Caco-2 (cell line): ENCODE data around the gene XBP1. TPM values are rescaled to one million over a fixed set of nuclear protein-coding genes. Genes with fewer than 3 reads are reported as not detected.

ENCODE experiments used
- BruUV-seq: library from RNA; stranded (reverse); fragments of 400-500 nt; replicated peaks from 2 replicates; lab custom pipeline; 2021; lab: Mats Ljungman, UMichigan
- CTCF ChIA-PET: fragments of 300-600 bp; sonication (Branson Sonifier 250); formaldehyde crosslinking; loops from one replicate; lab custom pipeline; 2022; ENCODE audit warnings: antibody characterized with exemption; lab: Charles Lee
- POLR2A ChIA-PET: fragments of 300-600 bp; sonication (Branson Sonifier 250); formaldehyde crosslinking; loops from one replicate; lab custom pipeline; 2022; ENCODE audit warnings: antibody characterized with exemption; lab: Charles Lee
- DNase-seq, 2 experiments: peaks; one replicate each; pipeline versions ENCODE4 v3.0.0 to v3.0.0-alpha.2; 2020 to 2022
- H3K27me3 ChIP-seq: replicated peaks from 2 replicates; pipeline ENCODE4 v1.6.0; 2011; ENCODE audit warnings: low read length; ENCODE audit not compliant: control insufficient read depth, insufficient read depth
- H3K36me3 ChIP-seq: 2 replicates; pipeline ENCODE4 v1.5.1; 2011; ENCODE audit warnings: low read length; ENCODE audit not compliant: control insufficient read depth, insufficient read depth
- H3K4me1 ChIP-seq: fragments of 250-450 bp; sonication (Bioruptor Pico); 2 replicates; pipeline ENCODE4 v1.5.1; 2020; ENCODE audit warnings: mild to moderate bottlenecking
- H3K4me3 ChIP-seq: 2 replicates; pipeline ENCODE4 v1.5.1; 2011; ENCODE audit warnings: low read depth, mild to moderate bottlenecking, control low read depth, low read length
- H3K9me3 ChIP-seq: fragments of 250-450 bp; sonication (Bioruptor Pico); 2 replicates; pipeline ENCODE4 v1.5.1; 2020; ENCODE audit warnings: mild to moderate bottlenecking, moderate library complexity
- H3K27ac Mint-ChIP-seq: one replicate; pipeline ENCODE4 v1.8.0; 2022; ENCODE audit warnings: mixed read lengths; ENCODE audit not compliant: unreplicated experiment
- H3K27me3 Mint-ChIP-seq: one replicate; pipeline ENCODE4 v1.8.0; 2022; ENCODE audit warnings: mixed read lengths; ENCODE audit not compliant: insufficient read depth, unreplicated experiment
- H3K36me3 Mint-ChIP-seq: one replicate; pipeline ENCODE4 v1.8.0; 2022; ENCODE audit warnings: mild to moderate bottlenecking, mixed read lengths; ENCODE audit not compliant: insufficient read depth, unreplicated experiment
- H3K4me1 Mint-ChIP-seq: one replicate; pipeline ENCODE4 v1.8.0; 2022; ENCODE audit warnings: low read depth, mixed read lengths; ENCODE audit not compliant: unreplicated experiment
- H3K4me3 Mint-ChIP-seq: one replicate; pipeline ENCODE4 v1.8.0; 2022; ENCODE audit warnings: mild to moderate bottlenecking, moderate library complexity, mixed read lengths; ENCODE audit not compliant: unreplicated experiment
- H3K9me3 Mint-ChIP-seq: one replicate; pipeline ENCODE4 v1.8.0; 2022; ENCODE audit warnings: mixed read lengths; ENCODE audit not compliant: unreplicated experiment
- intact Hi-C: fragments of 100-400 bp; cut with micrococcal nuclease; formaldehyde crosslinking; loops from one replicate; pipeline ENCODE4 v1.10.0; 2022; ENCODE audit not compliant: unreplicated experiment
- total RNA-seq: library from RNA; stranded (reverse); gene quantifications from 2 replicates; pipeline ENCODE4 v1.2.3, GENCODE V29; 2022
- TF ChIP-seq, protein P1 (sequence below), 2 experiments: fragments of 200-600 bp in 1 of 2; IDR thresholded peaks; 1 replicate in 1 of 2; 2 replicates in 1 of 2; pipeline versions ENCODE4 v1.5.1 to v1.8.0; 2011 to 2022; ENCODE audit warnings: antibody characterized with exemption in 1 of 2, control low read depth in 1 of 2, inconsistent platforms in 1 of 2, low read depth in 1 of 2, low read length in 1 of 2, mild to moderate bottlenecking in 1 of 2, moderate library complexity in 1 of 2; ENCODE audit not compliant: insufficient read depth in 1 of 2, severe bottlenecking in 1 of 2, unreplicated experiment in 1 of 2

XBP1 gene
- total RNA-seq, 1 experiment from 2014 or later: 215 TPM

DNA sequence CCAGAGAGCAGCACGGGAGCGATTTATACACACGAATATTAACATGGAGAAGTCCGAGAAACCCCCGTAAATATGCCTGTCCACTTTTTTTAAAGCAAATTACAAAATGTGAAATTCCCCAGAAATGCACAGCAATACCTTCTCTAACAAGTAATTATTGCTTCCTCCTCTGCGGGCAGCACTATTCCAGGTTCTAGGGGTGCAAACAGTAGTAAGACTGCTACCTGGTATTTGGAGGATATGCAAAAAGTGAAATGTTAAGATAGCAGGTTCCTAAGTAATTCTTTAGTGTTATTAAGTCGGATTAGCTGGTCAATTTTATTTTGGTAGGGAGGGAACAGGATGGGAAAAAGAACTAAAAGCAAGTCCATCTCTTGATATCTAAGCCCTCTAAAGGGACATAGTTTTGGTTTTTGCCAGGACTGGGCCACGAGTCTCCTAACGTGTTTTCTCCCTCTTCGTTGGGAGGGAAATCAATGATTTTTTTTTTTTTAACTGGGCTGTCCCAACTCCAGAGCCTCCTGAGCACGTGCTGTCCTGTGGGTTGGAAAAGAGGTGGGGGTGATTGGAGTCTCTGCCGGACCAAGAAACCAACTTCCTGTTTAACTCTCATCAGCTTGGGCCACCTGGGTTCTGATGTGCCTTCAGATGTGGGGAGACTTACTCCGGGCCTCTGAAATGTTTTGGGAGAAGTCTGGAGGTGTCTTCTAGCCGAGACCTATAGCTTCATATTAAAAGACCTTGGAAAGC, 1.7 kb upstream of the XBP1 start:
- no peak overlapping the region for H3K4me3 ChIP-seq

GRCh38 chr22:28799606-28800307, 612 bp downstream of the XBP1 start:
- POLR2A ChIA-PET: interaction anchor here (0.5 to 3.2 kb wide), 16 partner anchors 9 to 835 kb away, joined by 3 to 43 read pairs (median 6); partner anchors contain the start of genes CCDC117 and KREMEN1
- peaks cover 19% of the 10 kb centered on the region for H3K4me1 Mint-ChIP-seq
- peaks cover 62% of the 10 kb centered on the region for H3K36me3 Mint-ChIP-seq
- Histone ChIP-seq H3K4me3 (peak overlapping the region; percentile 94), H3K36me3 (peaks cover 2% of the 10 kb centered on the region), H3K9me3 (no peaks in the 10 kb centered on the region), H3K27me3 (no peaks in the 10 kb centered on the region), H3K4me1 (peaks cover 17% of the 10 kb centered on the region)
- intact Hi-C loops: loop anchor here (1.0 to 2.0 kb wide), 4 partner anchors 15 to 30 kb away; no protein-coding TSS in a partner anchor
- BruUV-seq: TSS peak; percentile 33
- no peaks in the 10 kb centered on the region for H3K9me3 Mint-ChIP-seq
- peak overlapping the region; percentile 93 for H3K4me3 Mint-ChIP-seq
- CTCF ChIA-PET: interaction anchor here (0.8 to 2.5 kb wide), 6 partner anchors 9 to 199 kb away, joined by 3 to 11 read pairs (median 4); no protein-coding TSS in a partner anchor
- peak in 1 of 2 experiments; percentile 70 for DNase-seq
- TF ChIP-seq, protein P1, sequence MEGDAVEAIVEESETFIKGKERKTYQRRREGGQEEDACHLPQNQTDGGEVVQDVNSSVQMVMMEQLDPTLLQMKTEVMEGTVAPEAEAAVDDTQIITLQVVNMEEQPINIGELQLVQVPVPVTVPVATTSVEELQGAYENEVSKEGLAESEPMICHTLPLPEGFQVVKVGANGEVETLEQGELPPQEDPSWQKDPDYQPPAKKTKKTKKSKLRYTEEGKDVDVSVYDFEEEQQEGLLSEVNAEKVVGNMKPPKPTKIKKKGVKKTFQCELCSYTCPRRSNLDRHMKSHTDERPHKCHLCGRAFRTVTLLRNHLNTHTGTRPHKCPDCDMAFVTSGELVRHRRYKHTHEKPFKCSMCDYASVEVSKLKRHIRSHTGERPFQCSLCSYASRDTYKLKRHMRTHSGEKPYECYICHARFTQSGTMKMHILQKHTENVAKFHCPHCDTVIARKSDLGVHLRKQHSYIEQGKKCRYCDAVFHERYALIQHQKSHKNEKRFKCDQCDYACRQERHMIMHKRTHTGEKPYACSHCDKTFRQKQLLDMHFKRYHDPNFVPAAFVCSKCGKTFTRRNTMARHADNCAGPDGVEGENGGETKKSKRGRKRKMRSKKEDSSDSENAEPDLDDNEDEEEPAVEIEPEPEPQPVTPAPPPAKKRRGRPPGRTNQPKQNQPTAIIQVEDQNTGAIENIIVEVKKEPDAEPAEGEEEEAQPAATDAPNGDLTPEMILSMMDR (IDR thresholded peaks at IDR 0.05; ENCODE audit: insufficient read depth in 1 of 2, low read depth in 1 of 2, low read length in 1 of 2, severe bottlenecking in 1 of 2, unreplicated experiment in 1 of 2): no peak
- no peaks in the 10 kb centered on the region for H3K27me3 Mint-ChIP-seq
- peak overlapping the region; percentile 99 for H3K27ac Mint-ChIP-seq

More for the DNA sequence above, 1.7 kb upstream of the XBP1 start:
- no peaks in the 10 kb centered on the region for H3K9me3 Mint-ChIP-seq
- peak in 1 of 2 experiments; percentile 46 for DNase-seq
- POLR2A ChIA-PET: interaction anchor here (0.6 to 3.2 kb wide), 4 partner anchors 9 to 139 kb away, joined by 6 to 42 read pairs (median 14); no protein-coding TSS in a partner anchor
- no peaks in the 10 kb centered on the region; the same call in 1 of the 2 replicates for H3K36me3 ChIP-seq
- intact Hi-C loops: loop anchor here (2.0 kb wide), 1 partner anchor 17 kb away; no protein-coding TSS in a partner anchor
- peak overlapping the region; percentile 82 for H3K27ac Mint-ChIP-seq
- no peaks in the 10 kb centered on the region for H3K27me3 Mint-ChIP-seq
- H3K4me1 ChIP-seq: peaks cover 16% of the 10 kb centered on the region
- no peaks in the 10 kb centered on the region for H3K27me3 ChIP-seq
- H3K36me3 Mint-ChIP-seq: peaks cover 39% of the 10 kb centered on the region
- no peaks in the 10 kb centered on the region for H3K9me3 ChIP-seq
- peak overlapping the region; percentile 93 for H3K4me3 Mint-ChIP-seq
- BruUV-seq: no TSS peak
- CTCF ChIA-PET: interaction anchor here (0.7 kb wide), 1 partner anchor 17 kb away, joined by 4 read pairs; no protein-coding TSS in a partner anchor
- H3K4me1 Mint-ChIP-seq: peaks cover 19% of the 10 kb centered on the region
- TF ChIP-seq, protein P1 (IDR thresholded peaks at IDR 0.05; ENCODE audit: insufficient read depth in 1 of 2, low read depth in 1 of 2, low read length in 1 of 2, severe bottlenecking in 1 of 2, unreplicated experiment in 1 of 2): no peak
